HEK293 (cell line): ENCODE results near the gene POC1B.

Source experiments
- CTCF ChIA-PET: fragments of 350-600 bp; formaldehyde crosslinking; extraction: SDS; loops from one replicate; lab custom pipeline; 2021; ENCODE audit warnings: antibody characterized with exemption; lab: Yijun Ruan, JAX
- POLR2A ChIA-PET: fragments of 300-600 bp; formaldehyde crosslinking; extraction: SDS; loops from one replicate; lab custom pipeline; 2020; ENCODE audit warnings: antibody characterized with exemption, inconsistent platforms; lab: Yijun Ruan, JAX
- H3K27ac ChIP-seq: fragments of 200-500 bp; sonication (Bioruptor generic); 2 replicates; pipeline ENCODE4 v1.5.1; 2014; ENCODE audit warnings: low read depth, low read length, control low read depth, inconsistent platforms; ENCODE audit errors: extremely low read depth
- H3K36me3 ChIP-seq, 2 experiments: fragments of 200-500 bp in 1 of 2; sonication (Bioruptor generic) in 1 of 2; 1 replicate in 1 of 2; 2 replicates in 1 of 2; pipeline ENCODE4 v1.5.1; 2014 to 2017; ENCODE audit warnings: inconsistent platforms in 2 of 2, low read length in 2 of 2; ENCODE audit not compliant: control insufficient read depth in 2 of 2, insufficient read depth in 1 of 2
- H3K4me1 ChIP-seq: fragments of 200-500 bp; sonication (Bioruptor generic); 2 replicates; pipeline ENCODE4 v1.5.1; 2014; ENCODE audit warnings: mild to moderate bottlenecking, low read length, inconsistent platforms; ENCODE audit not compliant: control insufficient read depth, insufficient read depth
- H3K4me3 ChIP-seq: 2 replicates; pipeline ENCODE4 v1.5.1; 2011; ENCODE audit warnings: low read depth, mild to moderate bottlenecking, control low read depth, low read length, moderate library complexity
- H3K9me3 ChIP-seq: fragments of 200-500 bp; sonication (Bioruptor generic); 2 replicates; pipeline ENCODE4 v1.5.1; 2014; ENCODE audit warnings: low read depth, low read length, inconsistent platforms; ENCODE audit not compliant: control insufficient read depth, insufficient read depth
- BCL11A ChIP-seq: fragments of 450-650 bp; formaldehyde crosslinking; IDR thresholded peaks from 2 replicates; pipeline ENCODE4 v1.5.1; 2016; ENCODE audit warnings: low read depth, missing biosample characterization, missing genetic modification characterization
- IKZF3 ChIP-seq: fragments of 450-650 bp; IDR thresholded peaks from 2 replicates; pipeline ENCODE4 v1.5.0; 2018; ENCODE audit warnings: missing biosample characterization, mild to moderate bottlenecking, missing genetic modification characterization, moderate library complexity
- MEIS1 ChIP-seq: sonication (generic); formaldehyde crosslinking; IDR thresholded peaks from 2 replicates; pipeline ENCODE4 v1.8.1; 2022; ENCODE audit warnings: missing genetic modification reagents, mild to moderate bottlenecking, borderline replicate concordance
- MZF1 ChIP-seq: fragments of 450-650 bp; formaldehyde crosslinking; IDR thresholded peaks from 2 replicates; pipeline ENCODE4 v1.5.1; 2017; ENCODE audit warnings: missing biosample characterization, missing genetic modification characterization, borderline replicate concordance
- OSR2 ChIP-seq: fragments of 450-650 bp; formaldehyde crosslinking; IDR thresholded peaks from 2 replicates; pipeline ENCODE4 v1.5.1; 2016; ENCODE audit warnings: missing biosample characterization, missing genetic modification characterization
- REPIN1 ChIP-seq: fragments of 450-650 bp; formaldehyde crosslinking; IDR thresholded peaks from 2 replicates; pipeline ENCODE4 v1.5.1; 2017; ENCODE audit warnings: missing biosample characterization, missing genetic modification characterization, low read depth
- SETDB1 ChIP-seq: IDR thresholded peaks from one replicate; pipeline ENCODE4 v1.6.1; 2017; ENCODE audit warnings: mild to moderate bottlenecking, low read length, moderate library complexity, mixed read lengths; ENCODE audit not compliant: insufficient read length
- SP2 ChIP-seq: fragments of 450-650 bp; formaldehyde crosslinking; IDR thresholded peaks from 2 replicates; pipeline ENCODE4 v1.5.1; 2016; ENCODE audit warnings: missing biosample characterization, missing genetic modification characterization
- ZNF114 ChIP-seq: fragments of 450-650 bp; formaldehyde crosslinking; IDR thresholded peaks from 2 replicates; pipeline ENCODE4 v1.5.0; 2017; ENCODE audit warnings: missing biosample characterization, missing genetic modification characterization
- ZNF133 ChIP-seq: fragments of 450-650 bp; formaldehyde crosslinking; IDR thresholded peaks from 2 replicates; pipeline ENCODE4 v1.5.1; 2016; ENCODE audit warnings: missing biosample characterization, missing genetic modification characterization
- ZNF155 ChIP-seq: fragments of 450-650 bp; formaldehyde crosslinking; IDR thresholded peaks from 2 replicates; pipeline ENCODE4 v1.5.1; 2016; ENCODE audit warnings: missing biosample characterization, missing genetic modification characterization
- ZNF202 ChIP-seq: fragments of 450-650 bp; formaldehyde crosslinking; IDR thresholded peaks from 2 replicates; pipeline ENCODE4 v1.5.1; 2016; ENCODE audit warnings: missing biosample characterization, missing genetic modification characterization, borderline replicate concordance
- ZNF324 ChIP-seq: fragments of 450-650 bp; formaldehyde crosslinking; IDR thresholded peaks from 2 replicates; pipeline ENCODE4 v1.5.1; 2016; ENCODE audit warnings: missing biosample characterization, missing genetic modification characterization
- ZNF341 ChIP-seq: fragments of 450-650 bp; formaldehyde crosslinking; IDR thresholded peaks from 2 replicates; pipeline ENCODE4; 2016; ENCODE audit warnings: low read depth, missing biosample characterization, missing genetic modification characterization
- ZNF391 ChIP-seq: fragments of 450-650 bp; formaldehyde crosslinking; IDR thresholded peaks from 2 replicates; pipeline ENCODE4 v1.5.1; 2016; ENCODE audit warnings: low read depth, missing biosample characterization, missing genetic modification characterization, borderline replicate concordance
- ZNF501 ChIP-seq: fragments of 450-650 bp; formaldehyde crosslinking; IDR thresholded peaks from 2 replicates; pipeline ENCODE4 v1.5.1; 2016; ENCODE audit warnings: missing biosample characterization, missing genetic modification characterization
- ZNF747 ChIP-seq: fragments of 450-650 bp; formaldehyde crosslinking; IDR thresholded peaks from 2 replicates; pipeline ENCODE4 v1.5.1; 2016; ENCODE audit warnings: missing biosample characterization, missing genetic modification characterization
- ZNF76 ChIP-seq: fragments of 450-650 bp; formaldehyde crosslinking; IDR thresholded peaks from 2 replicates; pipeline ENCODE4; 2016; ENCODE audit warnings: low read depth, missing biosample characterization, missing genetic modification characterization, borderline replicate concordance
- ZNF792 ChIP-seq: fragments of 450-650 bp; formaldehyde crosslinking; IDR thresholded peaks from 2 replicates; pipeline ENCODE4 v1.5.1; 2016; ENCODE audit warnings: missing biosample characterization, missing genetic modification characterization
- TF ChIP-seq, protein P1 (sequence below): fragments of 450-650 bp; formaldehyde crosslinking; IDR thresholded peaks from 2 replicates; pipeline ENCODE4 v1.5.1; 2016; ENCODE audit warnings: missing biosample characterization, missing genetic modification characterization
- TF ChIP-seq, protein P2 (sequence below): fragments of 450-650 bp; formaldehyde crosslinking; IDR thresholded peaks from 2 replicates; pipeline ENCODE4 v1.5.1; 2016; ENCODE audit warnings: missing biosample characterization, missing genetic modification characterization
- TF ChIP-seq, protein P3 (sequence below): fragments of 450-650 bp; formaldehyde crosslinking; optimal IDR thresholded peaks from 2 replicates; pipeline ENCODE3; 2016; ENCODE audit warnings: missing biosample characterization, mild to moderate bottlenecking, missing genetic modification characterization
- TF ChIP-seq, protein P4 (sequence below): fragments of 450-650 bp; formaldehyde crosslinking; IDR thresholded peaks from 2 replicates; pipeline ENCODE4 v1.5.1; 2017; ENCODE audit warnings: missing biosample characterization, missing genetic modification characterization
- TF ChIP-seq, protein P5 (sequence below): fragments of 450-650 bp; formaldehyde crosslinking; IDR thresholded peaks from 2 replicates; pipeline ENCODE4 v1.5.1; 2016; ENCODE audit warnings: missing biosample characterization, missing genetic modification characterization
- TF ChIP-seq, protein P6 (sequence below): fragments of 450-650 bp; formaldehyde crosslinking; IDR thresholded peaks from 2 replicates; pipeline ENCODE4 v1.5.1; 2016; ENCODE audit warnings: missing biosample characterization, missing genetic modification characterization

The POC1B gene

DNA sequence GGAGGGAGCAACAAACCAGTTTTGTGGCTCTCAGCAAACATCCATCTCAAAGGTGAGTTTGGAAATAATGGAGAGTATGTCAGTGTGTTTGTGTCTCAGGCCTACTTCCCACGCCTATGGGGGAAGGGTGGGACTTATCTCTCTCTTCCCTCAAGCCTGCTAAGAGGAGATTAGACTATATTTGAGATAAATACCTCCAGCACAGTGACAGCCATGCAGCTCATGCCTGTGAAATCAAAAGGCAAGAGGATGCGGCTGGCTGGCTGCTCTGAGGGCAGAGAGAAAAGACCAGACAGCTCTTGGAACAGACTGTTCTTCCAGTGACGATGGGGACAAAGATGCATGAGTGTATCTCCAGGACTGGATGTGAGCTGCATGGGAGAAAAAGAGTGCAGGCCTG, 14.7 kb upstream of the POC1B start:
- ChIA-PET POLR2A (no interaction called here), CTCF (interaction anchor here (1.0 kb wide), 1 partner anchor 563 kb away, joined by 3 read pairs; no protein-coding TSS in a partner anchor)
- Histone ChIP-seq H3K9me3 (no peaks in the 10 kb centered on the region), H3K4me1 (no peaks in the 10 kb centered on the region), H3K36me3 (no peaks in the 10 kb centered on the region), H3K4me3 (no peak overlapping the region), H3K27ac (no peak overlapping the region)
- no peak for TF ChIP-seq SETDB1
- no peak for TF ChIP-seq OSR2
- TF ChIP-seq ZNF202 (tag by site-specific recombination) = no peak
- no peak for TF ChIP-seq BCL11A (tag by site-specific recombination)
- TF ChIP-seq, protein P1, sequence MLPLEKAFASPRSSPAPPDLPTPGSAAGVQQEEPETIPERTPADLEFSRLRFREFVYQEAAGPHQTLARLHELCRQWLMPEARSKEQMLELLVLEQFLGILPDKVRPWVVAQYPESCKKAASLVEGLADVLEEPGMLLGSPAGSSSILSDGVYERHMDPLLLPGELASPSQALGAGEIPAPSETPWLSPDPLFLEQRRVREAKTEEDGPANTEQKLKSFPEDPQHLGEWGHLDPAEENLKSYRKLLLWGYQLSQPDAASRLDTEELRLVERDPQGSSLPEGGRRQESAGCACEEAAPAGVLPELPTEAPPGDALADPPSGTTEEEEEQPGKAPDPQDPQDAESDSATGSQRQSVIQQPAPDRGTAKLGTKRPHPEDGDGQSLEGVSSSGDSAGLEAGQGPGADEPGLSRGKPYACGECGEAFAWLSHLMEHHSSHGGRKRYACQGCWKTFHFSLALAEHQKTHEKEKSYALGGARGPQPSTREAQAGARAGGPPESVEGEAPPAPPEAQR (tag by site-specific recombination) = no peak
- no peak for TF ChIP-seq ZNF114 (tag by site-specific recombination)
- no peak for TF ChIP-seq MEIS1 (CRISPR knock-in tag)
- no peak for TF ChIP-seq ZNF391 (tag by site-specific recombination)
- no peak for TF ChIP-seq ZNF133
- no peak for TF ChIP-seq SP2 (tag by site-specific recombination)
- TF ChIP-seq ZNF324 = no peak
- TF ChIP-seq, protein P2, sequence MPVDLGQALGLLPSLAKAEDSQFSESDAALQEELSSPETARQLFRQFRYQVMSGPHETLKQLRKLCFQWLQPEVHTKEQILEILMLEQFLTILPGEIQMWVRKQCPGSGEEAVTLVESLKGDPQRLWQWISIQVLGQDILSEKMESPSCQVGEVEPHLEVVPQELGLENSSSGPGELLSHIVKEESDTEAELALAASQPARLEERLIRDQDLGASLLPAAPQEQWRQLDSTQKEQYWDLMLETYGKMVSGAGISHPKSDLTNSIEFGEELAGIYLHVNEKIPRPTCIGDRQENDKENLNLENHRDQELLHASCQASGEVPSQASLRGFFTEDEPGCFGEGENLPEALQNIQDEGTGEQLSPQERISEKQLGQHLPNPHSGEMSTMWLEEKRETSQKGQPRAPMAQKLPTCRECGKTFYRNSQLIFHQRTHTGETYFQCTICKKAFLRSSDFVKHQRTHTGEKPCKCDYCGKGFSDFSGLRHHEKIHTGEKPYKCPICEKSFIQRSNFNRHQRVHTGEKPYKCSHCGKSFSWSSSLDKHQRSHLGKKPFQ (tag by site-specific recombination) = no peak
- TF ChIP-seq, protein P3, sequence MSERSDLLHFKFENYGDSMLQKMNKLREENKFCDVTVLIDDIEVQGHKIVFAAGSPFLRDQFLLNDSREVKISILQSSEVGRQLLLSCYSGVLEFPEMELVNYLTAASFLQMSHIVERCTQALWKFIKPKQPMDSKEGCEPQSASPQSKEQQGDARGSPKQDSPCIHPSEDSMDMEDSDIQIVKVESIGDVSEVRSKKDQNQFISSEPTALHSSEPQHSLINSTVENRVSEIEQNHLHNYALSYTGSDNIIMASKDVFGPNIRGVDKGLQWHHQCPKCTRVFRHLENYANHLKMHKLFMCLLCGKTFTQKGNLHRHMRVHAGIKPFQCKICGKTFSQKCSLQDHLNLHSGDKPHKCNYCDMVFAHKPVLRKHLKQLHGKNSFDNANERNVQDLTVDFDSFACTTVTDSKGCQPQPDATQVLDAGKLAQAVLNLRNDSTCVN (tag by site-specific recombination) = no peak
- TF ChIP-seq IKZF3 (tag by site-specific recombination) = no peak
- TF ChIP-seq, protein P4, sequence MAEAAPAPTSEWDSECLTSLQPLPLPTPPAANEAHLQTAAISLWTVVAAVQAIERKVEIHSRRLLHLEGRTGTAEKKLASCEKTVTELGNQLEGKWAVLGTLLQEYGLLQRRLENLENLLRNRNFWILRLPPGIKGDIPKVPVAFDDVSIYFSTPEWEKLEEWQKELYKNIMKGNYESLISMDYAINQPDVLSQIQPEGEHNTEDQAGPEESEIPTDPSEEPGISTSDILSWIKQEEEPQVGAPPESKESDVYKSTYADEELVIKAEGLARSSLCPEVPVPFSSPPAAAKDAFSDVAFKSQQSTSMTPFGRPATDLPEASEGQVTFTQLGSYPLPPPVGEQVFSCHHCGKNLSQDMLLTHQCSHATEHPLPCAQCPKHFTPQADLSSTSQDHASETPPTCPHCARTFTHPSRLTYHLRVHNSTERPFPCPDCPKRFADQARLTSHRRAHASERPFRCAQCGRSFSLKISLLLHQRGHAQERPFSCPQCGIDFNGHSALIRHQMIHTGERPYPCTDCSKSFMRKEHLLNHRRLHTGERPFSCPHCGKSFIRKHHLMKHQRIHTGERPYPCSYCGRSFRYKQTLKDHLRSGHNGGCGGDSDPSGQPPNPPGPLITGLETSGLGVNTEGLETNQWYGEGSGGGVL (tag by site-specific recombination) = no peak

DNA sequence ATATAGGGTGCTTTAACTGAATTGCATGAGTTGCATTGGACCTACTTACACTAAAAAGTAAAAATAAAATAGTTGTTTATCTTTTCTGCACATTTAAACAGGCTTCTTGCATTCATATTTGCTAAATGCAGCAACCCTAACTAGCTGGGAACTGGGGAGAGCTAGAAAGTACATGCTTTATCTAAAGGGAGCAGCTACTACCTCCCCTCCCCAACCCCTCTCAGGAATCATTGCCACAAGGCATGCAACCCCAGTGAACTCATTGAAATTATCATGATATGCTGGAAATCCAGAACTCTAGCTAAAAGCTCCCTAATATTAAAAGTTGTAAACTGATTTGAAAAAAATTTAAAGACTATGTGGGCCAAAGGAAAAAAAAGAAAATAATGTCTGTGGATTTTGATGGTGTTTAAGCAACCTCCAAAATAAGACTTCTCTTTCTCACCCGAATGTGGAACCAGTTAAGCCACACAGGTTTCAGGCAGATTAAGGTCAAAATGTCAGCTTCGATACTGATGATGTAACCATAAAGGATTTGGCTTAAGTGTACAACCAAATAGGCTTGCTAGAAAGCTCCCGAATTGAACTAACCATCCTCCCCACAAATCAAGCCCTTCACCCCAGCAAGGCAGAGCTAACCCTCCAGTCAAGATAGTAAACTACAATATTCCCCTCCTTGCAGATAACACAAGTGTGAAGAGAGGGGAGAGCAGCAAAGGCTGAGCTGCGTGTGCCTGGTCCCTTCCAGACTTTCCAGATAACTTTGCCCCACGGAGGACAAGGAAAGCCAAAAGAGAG, 13.8 kb upstream of the POC1B start:
- no peak overlapping the region for H3K4me3 ChIP-seq
- H3K9me3 ChIP-seq = no peaks in the 10 kb centered on the region
- H3K36me3 ChIP-seq = no peaks in the 10 kb centered on the region
- ChIA-PET POLR2A (no interaction called here), CTCF (interaction anchor here (1.1 to 2.1 kb wide), 2 partner anchors 10 to 563 kb away, joined by 3 to 8 read pairs; no protein-coding TSS in a partner anchor)
- no peaks in the 10 kb centered on the region for H3K4me1 ChIP-seq
- H3K27ac ChIP-seq = no peak overlapping the region
- TF ChIP-seq, protein P5, sequence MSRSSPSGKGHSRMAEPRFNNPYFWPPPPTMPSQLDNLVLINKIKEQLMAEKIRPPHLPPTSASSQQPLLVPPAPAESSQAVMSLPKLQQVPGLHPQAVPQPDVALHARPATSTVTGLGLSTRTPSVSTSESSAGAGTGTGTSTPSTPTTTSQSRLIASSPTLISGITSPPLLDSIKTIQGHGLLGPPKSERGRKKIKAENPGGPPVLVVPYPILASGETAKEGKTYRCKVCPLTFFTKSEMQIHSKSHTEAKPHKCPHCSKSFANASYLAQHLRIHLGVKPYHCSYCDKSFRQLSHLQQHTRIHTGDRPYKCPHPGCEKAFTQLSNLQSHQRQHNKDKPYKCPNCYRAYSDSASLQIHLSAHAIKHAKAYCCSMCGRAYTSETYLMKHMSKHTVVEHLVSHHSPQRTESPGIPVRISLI (tag by site-specific recombination) = no peak
- TF ChIP-seq ZNF501 (tag by site-specific recombination) = no peak
- TF ChIP-seq ZNF747 (tag by site-specific recombination) = no peak
- TF ChIP-seq, protein P6, sequence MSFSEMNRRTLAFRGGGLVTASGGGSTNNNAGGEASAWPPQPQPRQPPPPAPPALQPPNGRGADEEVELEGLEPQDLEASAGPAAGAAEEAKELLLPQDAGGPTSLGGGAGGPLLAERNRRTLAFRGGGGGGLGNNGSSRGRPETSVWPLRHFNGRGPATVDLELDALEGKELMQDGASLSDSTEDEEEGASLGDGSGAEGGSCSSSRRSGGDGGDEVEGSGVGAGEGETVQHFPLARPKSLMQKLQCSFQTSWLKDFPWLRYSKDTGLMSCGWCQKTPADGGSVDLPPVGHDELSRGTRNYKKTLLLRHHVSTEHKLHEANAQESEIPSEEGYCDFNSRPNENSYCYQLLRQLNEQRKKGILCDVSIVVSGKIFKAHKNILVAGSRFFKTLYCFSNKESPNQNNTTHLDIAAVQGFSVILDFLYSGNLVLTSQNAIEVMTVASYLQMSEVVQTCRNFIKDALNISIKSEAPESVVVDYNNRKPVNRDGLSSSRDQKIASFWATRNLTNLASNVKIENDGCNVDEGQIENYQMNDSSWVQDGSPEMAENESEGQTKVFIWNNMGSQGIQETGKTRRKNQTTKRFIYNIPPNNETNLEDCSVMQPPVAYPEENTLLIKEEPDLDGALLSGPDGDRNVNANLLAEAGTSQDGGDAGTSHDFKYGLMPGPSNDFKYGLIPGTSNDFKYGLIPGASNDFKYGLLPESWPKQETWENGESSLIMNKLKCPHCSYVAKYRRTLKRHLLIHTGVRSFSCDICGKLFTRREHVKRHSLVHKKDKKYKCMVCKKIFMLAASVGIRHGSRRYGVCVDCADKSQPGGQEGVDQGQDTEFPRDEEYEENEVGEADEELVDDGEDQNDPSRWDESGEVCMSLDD = no peak
- TF ChIP-seq MZF1 = no peak
- no peak for TF ChIP-seq ZNF76 (tag by site-specific recombination)
- TF ChIP-seq ZNF155 (tag by site-specific recombination) = no peak
- no peak for TF ChIP-seq ZNF341
- TF ChIP-seq ZNF792 = no peak
- no peak for TF ChIP-seq REPIN1 (tag by site-specific recombination)
